ENCODE results near the gene MAK. TPM values are rescaled to one million over a fixed set of nuclear protein-coding genes. Genes with fewer than 3 reads are reported as not detected.
"Not testable (repeated sequence)": the region's sequence is repeated elsewhere in the genome, so short reads cannot be mapped to it uniquely, and the experiment has no call there.

MAK gene
- polyA plus RNA-seq, 1 donor: 0.36 TPM

- DNase-seq: no peak
- Histone ChIP-seq H3K9me3 (ENCODE audit: control insufficient read depth, low read depth, low read length) (no peaks in the 10 kb centered on the region), H3K36me3 (ENCODE audit: control insufficient read depth, insufficient read depth, low read length) (no peaks in the 10 kb centered on the region), H3K4me1 (ENCODE audit: control insufficient read depth, insufficient read depth, low read length) (no peaks in the 10 kb centered on the region), H3K27ac (ENCODE audit: low read length) (no peak overlapping the region), H3K4me3 (ENCODE audit: low read length) (no peak overlapping the region), H3K27me3 (ENCODE audit: control insufficient read depth, insufficient read depth, low read length) (peaks cover 50% of the 10 kb centered on the region)
- no CpG with 5 or more reads among the region's 1 CpG for WGBS (ENCODE audit: insufficient coverage, low lambda C conversion rate)
Observed at GRCh38 chr6:10877871-10878270, 39.5 kb upstream of the MAK start.

GRCh38 chr6:10877012-10877411 lies 38.7 kb upstream of the MAK start:
- Histone ChIP-seq H3K9me3 (ENCODE audit: control insufficient read depth, low read depth, low read length) (no peaks in the 10 kb centered on the region), H3K27me3 (ENCODE audit: control insufficient read depth, insufficient read depth, low read length) (peaks cover 41% of the 10 kb centered on the region), H3K4me1 (ENCODE audit: control insufficient read depth, insufficient read depth, low read length) (no peaks in the 10 kb centered on the region), H3K4me3 (ENCODE audit: low read length) (no peak overlapping the region), H3K36me3 (ENCODE audit: control insufficient read depth, insufficient read depth, low read length) (no peaks in the 10 kb centered on the region), H3K27ac (ENCODE audit: low read length) (no peak overlapping the region)
- DNase-seq: no peak
- WGBS (ENCODE audit: insufficient coverage, low lambda C conversion rate): no CpG with 5 or more reads among the region's 14 CpGs

GRCh38 chr6:10875026-10875425 lies 36.7 kb upstream of the MAK start:
- Histone ChIP-seq H3K36me3 (ENCODE audit: control insufficient read depth, insufficient read depth, low read length) (no peaks in the 10 kb centered on the region), H3K27me3 (ENCODE audit: control insufficient read depth, insufficient read depth, low read length) (peaks cover 21% of the 10 kb centered on the region), H3K27ac (ENCODE audit: low read length) (no peak overlapping the region), H3K4me1 (ENCODE audit: control insufficient read depth, insufficient read depth, low read length) (no peaks in the 10 kb centered on the region), H3K9me3 (ENCODE audit: control insufficient read depth, low read depth, low read length) (no peaks in the 10 kb centered on the region), H3K4me3 (ENCODE audit: low read length) (no peak overlapping the region)
- DNase-seq: no peak
- WGBS (ENCODE audit: insufficient coverage, low lambda C conversion rate): 100% methylated on average over 1 of the region's 4 CpGs

GRCh38 chr6:10874207-10874606 lies 35.9 kb upstream of the MAK start:
- H3K27me3 ChIP-seq (ENCODE audit: control insufficient read depth, insufficient read depth, low read length): peaks cover 14% of the 10 kb centered on the region
- H3K27ac ChIP-seq (ENCODE audit: low read length): no peak overlapping the region
- WGBS (ENCODE audit: insufficient coverage, low lambda C conversion rate): no CpG with 5 or more reads among the region's 6 CpGs
- no peaks in the 10 kb centered on the region for H3K9me3 ChIP-seq (ENCODE audit: control insufficient read depth, low read depth, low read length)
- no peaks in the 10 kb centered on the region for H3K4me1 ChIP-seq (ENCODE audit: control insufficient read depth, insufficient read depth, low read length)
- H3K36me3 ChIP-seq (ENCODE audit: control insufficient read depth, insufficient read depth, low read length): no peaks in the 10 kb centered on the region
- no peak overlapping the region for H3K4me3 ChIP-seq (ENCODE audit: low read length)
- DNase-seq: no peak

GRCh38 chr6:10873374-10873773 lies 35.0 kb upstream of the MAK start:
- peaks cover 12% of the 10 kb centered on the region for H3K27me3 ChIP-seq (ENCODE audit: control insufficient read depth, insufficient read depth, low read length)
- H3K4me3 ChIP-seq (ENCODE audit: low read length): no peak overlapping the region
- no peaks in the 10 kb centered on the region for H3K9me3 ChIP-seq (ENCODE audit: control insufficient read depth, low read depth, low read length)
- H3K4me1 ChIP-seq (ENCODE audit: control insufficient read depth, insufficient read depth, low read length): no peaks in the 10 kb centered on the region
- DNase-seq: no peak
- no peaks in the 10 kb centered on the region for H3K36me3 ChIP-seq (ENCODE audit: control insufficient read depth, insufficient read depth, low read length)
- 25% methylated on average over 1 of the region's 1 CpG for WGBS (ENCODE audit: insufficient coverage, low lambda C conversion rate)
- no peak overlapping the region for H3K27ac ChIP-seq (ENCODE audit: low read length)

- WGBS (ENCODE audit: insufficient coverage, low lambda C conversion rate): 90% methylated on average over 2 of the region's 3 CpGs
- Histone ChIP-seq H3K9me3 (ENCODE audit: control insufficient read depth, low read depth, low read length) (no peaks in the 10 kb centered on the region), H3K4me1 (ENCODE audit: control insufficient read depth, insufficient read depth, low read length) (no peaks in the 10 kb centered on the region), H3K36me3 (ENCODE audit: control insufficient read depth, insufficient read depth, low read length) (no peaks in the 10 kb centered on the region), H3K27ac (ENCODE audit: low read length) (no peak overlapping the region), H3K4me3 (ENCODE audit: low read length) (no peak overlapping the region), H3K27me3 (ENCODE audit: control insufficient read depth, insufficient read depth, low read length) (no peaks in the 10 kb centered on the region)
- DNase-seq: no peak
Observed at GRCh38 chr6:10867952-10868351, 29.6 kb upstream of the MAK start.

GRCh38 chr6:10866709-10867108 lies 28.4 kb upstream of the MAK start:
- H3K27ac ChIP-seq (ENCODE audit: low read length); H3K36me3 ChIP-seq (ENCODE audit: control insufficient read depth, insufficient read depth, low read length); DNase-seq; H3K4me1 ChIP-seq (ENCODE audit: control insufficient read depth, insufficient read depth, low read length); H3K9me3 ChIP-seq (ENCODE audit: control insufficient read depth, low read depth, low read length); H3K4me3 ChIP-seq (ENCODE audit: low read length); H3K27me3 ChIP-seq (ENCODE audit: control insufficient read depth, insufficient read depth, low read length): not testable (repeated sequence)
- WGBS (ENCODE audit: insufficient coverage, low lambda C conversion rate): no CpG with 5 or more reads among the region's 3 CpGs

- H3K27me3 ChIP-seq (ENCODE audit: control insufficient read depth, insufficient read depth, low read length); H3K4me3 ChIP-seq (ENCODE audit: low read length); DNase-seq; H3K9me3 ChIP-seq (ENCODE audit: control insufficient read depth, low read depth, low read length); H3K4me1 ChIP-seq (ENCODE audit: control insufficient read depth, insufficient read depth, low read length); H3K36me3 ChIP-seq (ENCODE audit: control insufficient read depth, insufficient read depth, low read length); H3K27ac ChIP-seq (ENCODE audit: low read length): not testable (repeated sequence)
- no CpG with 5 or more reads among the region's 7 CpGs for WGBS (ENCODE audit: insufficient coverage, low lambda C conversion rate)
Observed at GRCh38 chr6:10863031-10863430, 24.7 kb upstream of the MAK start.

GRCh38 chr6:10862361-10862760 lies 24.0 kb upstream of the MAK start:
- H3K27me3 ChIP-seq (ENCODE audit: control insufficient read depth, insufficient read depth, low read length): no peaks in the 10 kb centered on the region
- H3K4me1 ChIP-seq (ENCODE audit: control insufficient read depth, insufficient read depth, low read length): no peaks in the 10 kb centered on the region
- no peak overlapping the region for H3K4me3 ChIP-seq (ENCODE audit: low read length)
- no peaks in the 10 kb centered on the region for H3K36me3 ChIP-seq (ENCODE audit: control insufficient read depth, insufficient read depth, low read length)
- H3K27ac ChIP-seq (ENCODE audit: low read length): no peak overlapping the region
- WGBS (ENCODE audit: insufficient coverage, low lambda C conversion rate): 80% methylated on average over 1 of the region's 4 CpGs
- DNase-seq: no peak
- H3K9me3 ChIP-seq (ENCODE audit: control insufficient read depth, low read depth, low read length): no peaks in the 10 kb centered on the region

- no peaks in the 10 kb centered on the region for H3K36me3 ChIP-seq (ENCODE audit: control insufficient read depth, insufficient read depth, low read length)
- DNase-seq: no peak
Observed at GRCh38 chr6:10861086-10861485, 22.7 kb upstream of the MAK start.

GRCh38 chr6:10857259-10857658 lies 18.9 kb upstream of the MAK start:
- no peak overlapping the region for H3K27ac ChIP-seq (ENCODE audit: low read length)
- H3K36me3 ChIP-seq (ENCODE audit: control insufficient read depth, insufficient read depth, low read length): no peaks in the 10 kb centered on the region
- H3K27me3 ChIP-seq (ENCODE audit: control insufficient read depth, insufficient read depth, low read length): no peaks in the 10 kb centered on the region
- peaks cover 3% of the 10 kb centered on the region for H3K9me3 ChIP-seq (ENCODE audit: control insufficient read depth, low read depth, low read length)
- H3K4me3 ChIP-seq (ENCODE audit: low read length): no peak overlapping the region
- H3K4me1 ChIP-seq (ENCODE audit: control insufficient read depth, insufficient read depth, low read length): no peaks in the 10 kb centered on the region
- no CpG with 5 or more reads among the region's 2 CpGs for WGBS (ENCODE audit: insufficient coverage, low lambda C conversion rate)
- DNase-seq: no peak

More at GRCh38 chr6:10861086-10861485, 22.7 kb upstream of the MAK start:
- Histone ChIP-seq H3K9me3 (ENCODE audit: control insufficient read depth, low read depth, low read length) (no peaks in the 10 kb centered on the region), H3K4me1 (ENCODE audit: control insufficient read depth, insufficient read depth, low read length) (no peaks in the 10 kb centered on the region), H3K4me3 (ENCODE audit: low read length) (no peak overlapping the region), H3K27ac (ENCODE audit: low read length) (no peak overlapping the region), H3K27me3 (ENCODE audit: control insufficient read depth, insufficient read depth, low read length) (no peaks in the 10 kb centered on the region)
- no CpG with 5 or more reads among the region's 2 CpGs for whole genome bisulfite sequencing (ENCODE audit: insufficient coverage, low lambda C conversion rate)
